H4 (cell line): ENCODE measurements around the gene DENND1B. TPM values are rescaled to one million over a fixed set of nuclear protein-coding genes. Genes with fewer than 3 reads are reported as not detected.
"Not testable (repeated sequence)": the region's sequence is repeated elsewhere in the genome, so short reads cannot be mapped to it uniquely, and the experiment has no call there.

Source experiments
- DNase-seq: peaks from one replicate; pipeline ENCODE4 v3.0.0-alpha.2; 2015; ENCODE audit warnings: low spot score
- total RNA-seq: library from RNA; depleted of rRNA; stranded (reverse); fragments of >200 nt; shearing (Covaris generic); gene quantifications from 2 replicates; pipeline ENCODE4 v1.2.3, GENCODE V29; 2014

Gene DENND1B
- total RNA-seq, 1 experiment from 2014 or later, result 7.3 TPM

- no peak for DNase-seq
Measured at GRCh38 chr1:197743578-197743977, 31.7 kb downstream of the DENND1B start.

- no peak for DNase-seq
Measured at GRCh38 chr1:197740992-197741391, 34.3 kb downstream of the DENND1B start.

- DNase-seq, result no peak
Measured at GRCh38 chr1:197738927-197739326, 36.4 kb downstream of the DENND1B start.

DNA sequence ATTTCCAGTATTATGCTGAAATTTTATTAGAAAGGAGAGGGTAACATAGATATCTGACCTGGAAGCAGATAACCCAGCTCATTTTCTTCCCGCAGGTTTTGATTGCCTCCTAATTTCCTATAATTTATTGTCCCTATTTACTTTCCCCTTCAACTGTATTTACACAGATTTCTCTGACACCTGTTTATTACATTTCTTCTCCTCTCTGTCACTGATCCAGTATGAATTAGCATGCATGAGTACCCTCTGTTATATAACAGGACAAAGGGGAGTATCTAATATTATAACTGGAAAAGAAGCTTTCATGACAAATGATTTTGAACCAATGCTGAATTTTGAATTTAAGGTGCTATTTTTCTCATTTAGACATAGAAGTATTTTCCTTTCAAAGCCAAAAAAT is 37.4 kb downstream of the DENND1B start:
- no peak for DNase-seq

DNA sequence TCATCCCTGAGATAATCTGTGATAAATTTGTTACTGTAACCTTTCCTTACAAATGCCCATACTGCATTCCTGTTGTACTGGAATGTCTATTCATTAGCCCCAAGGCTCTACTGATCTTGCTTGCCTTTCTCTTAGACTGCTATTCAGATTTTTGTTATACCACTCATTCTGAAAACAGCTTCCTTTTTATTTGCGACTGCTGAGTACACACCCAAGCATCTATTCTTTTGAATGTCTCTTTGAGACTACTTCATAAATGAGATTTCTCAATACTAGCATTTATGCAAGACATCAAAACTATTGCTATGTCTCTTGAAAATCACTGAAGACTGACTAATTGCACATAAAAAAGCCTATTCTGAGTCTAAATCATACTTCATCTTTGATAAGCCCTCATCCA is 38.6 kb downstream of the DENND1B start:
- no peak for DNase-seq

- DNase-seq, result no peak
Measured at GRCh38 chr1:197735461-197735860, 39.8 kb downstream of the DENND1B start.

- no peak for DNase-seq
Measured at GRCh38 chr1:197733324-197733723, 42.0 kb downstream of the DENND1B start.

GRCh38 chr1:197732187-197732586 is 43.1 kb downstream of the DENND1B start:
- no peak for DNase-seq

DNA sequence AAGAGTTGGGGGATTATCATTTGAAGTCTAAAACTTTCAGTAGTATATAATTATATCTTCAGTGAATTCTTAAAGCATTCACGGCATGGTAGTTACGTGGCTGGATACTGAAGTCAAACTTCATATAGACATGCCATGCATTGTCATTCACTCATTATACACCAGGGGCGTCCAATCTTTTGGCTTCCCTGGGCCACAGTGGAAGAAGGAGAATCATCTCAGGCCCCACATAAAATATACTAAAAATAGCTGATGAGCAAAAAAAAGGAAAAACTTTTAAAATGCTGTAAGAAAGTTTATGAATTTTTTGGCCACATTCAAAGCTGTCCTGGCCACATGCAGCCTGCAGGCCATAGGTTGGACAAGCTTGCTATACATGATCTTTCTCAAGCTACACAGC is 43.8 kb downstream of the DENND1B start:
- DNase-seq, result no peak

DNA sequence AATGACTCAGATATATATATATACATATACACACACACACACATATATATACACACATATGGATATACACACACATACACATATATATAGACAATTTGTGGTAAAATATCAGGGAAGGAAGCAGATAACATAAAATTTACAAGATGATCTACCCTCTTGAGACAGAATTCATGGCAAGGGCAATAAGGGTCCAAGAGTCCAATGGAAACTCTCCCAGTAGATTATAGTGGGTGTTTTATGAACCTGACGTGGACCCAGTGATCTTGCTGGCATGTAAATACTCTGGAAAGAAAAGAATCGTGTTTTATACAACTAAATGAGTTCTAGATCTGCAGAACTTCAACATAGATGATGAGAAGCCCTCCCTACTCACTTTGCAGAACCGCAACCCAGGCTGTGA is 49.3 kb downstream of the DENND1B start:
- no peak for DNase-seq

DNA sequence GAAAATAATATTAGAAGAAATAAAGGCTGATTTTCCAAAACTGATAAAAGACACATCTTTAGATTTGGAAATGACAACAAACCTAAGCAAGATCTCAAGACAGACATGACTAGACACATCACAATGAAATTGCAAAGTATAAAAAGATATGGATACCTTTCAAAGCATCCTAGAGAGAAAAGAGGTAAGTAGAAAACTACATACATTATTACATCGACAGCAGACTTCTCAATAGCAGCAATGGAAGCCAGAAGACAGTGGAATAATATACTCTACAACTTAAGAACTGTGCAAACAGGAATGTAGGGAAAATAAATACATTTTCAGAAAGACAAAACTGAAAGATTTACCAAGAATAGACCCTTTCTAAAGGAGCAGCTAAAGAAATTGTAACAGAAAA is 50.2 kb downstream of the DENND1B start:
- peak; percentile 14 for DNase-seq

- no peak for DNase-seq
Measured at GRCh38 chr1:197715806-197716205, 59.5 kb downstream of the DENND1B start.

GRCh38 chr1:197706601-197707000 is 68.7 kb downstream of the DENND1B start:
- DNase-seq, result no peak

GRCh38 chr1:197705941-197706340 is 69.3 kb downstream of the DENND1B start:
- no peak for DNase-seq

DNA sequence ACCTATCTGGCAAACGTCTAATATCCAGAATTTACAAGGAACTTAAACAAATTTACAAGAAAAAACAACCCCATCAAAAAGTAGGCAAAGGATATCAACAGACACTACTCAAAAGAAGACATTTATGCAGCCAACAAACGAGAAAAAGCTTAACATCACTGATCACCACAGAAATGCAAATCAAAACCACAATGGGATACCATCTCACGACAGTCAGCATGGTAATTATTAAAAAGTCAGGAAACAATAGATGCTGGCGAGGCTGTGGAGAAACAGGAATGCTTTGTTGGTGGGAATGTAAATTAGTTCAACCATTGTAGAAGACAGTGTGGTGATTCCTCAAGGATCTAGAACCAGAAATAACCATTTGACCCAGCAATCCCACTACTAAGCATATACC is 74.6 kb downstream of the DENND1B start:
- not testable (repeated sequence) for DNase-seq

DNA sequence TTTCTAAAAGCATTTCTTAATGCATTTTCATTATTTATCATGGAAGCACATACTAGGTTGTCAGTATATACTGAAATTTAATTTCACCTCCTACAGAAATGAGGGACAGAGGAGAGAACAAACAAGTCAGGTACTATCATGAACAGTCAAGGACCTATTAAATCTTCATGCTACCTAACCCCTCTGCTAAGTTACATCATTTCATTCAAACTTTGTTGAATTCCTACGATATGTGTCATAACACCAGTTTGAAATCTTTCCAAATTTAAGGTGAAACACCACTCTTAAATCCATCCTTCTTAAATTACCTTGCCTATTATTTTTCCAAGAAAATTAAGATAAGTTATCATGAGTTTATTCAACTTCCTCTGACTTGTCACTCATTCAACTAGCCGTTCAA is 78.9 kb downstream of the DENND1B start:
- DNase-seq, result peak; percentile 15

GRCh38 chr1:197695961-197696360 is 79.3 kb downstream of the DENND1B start:
- DNase-seq, result no peak

GRCh38 chr1:197692965-197693364 is 82.3 kb downstream of the DENND1B start:
- DNase-seq, result peak; percentile 10

- DNase-seq, result no peak
Measured at GRCh38 chr1:197691816-197692215, 83.5 kb downstream of the DENND1B start.

DNA sequence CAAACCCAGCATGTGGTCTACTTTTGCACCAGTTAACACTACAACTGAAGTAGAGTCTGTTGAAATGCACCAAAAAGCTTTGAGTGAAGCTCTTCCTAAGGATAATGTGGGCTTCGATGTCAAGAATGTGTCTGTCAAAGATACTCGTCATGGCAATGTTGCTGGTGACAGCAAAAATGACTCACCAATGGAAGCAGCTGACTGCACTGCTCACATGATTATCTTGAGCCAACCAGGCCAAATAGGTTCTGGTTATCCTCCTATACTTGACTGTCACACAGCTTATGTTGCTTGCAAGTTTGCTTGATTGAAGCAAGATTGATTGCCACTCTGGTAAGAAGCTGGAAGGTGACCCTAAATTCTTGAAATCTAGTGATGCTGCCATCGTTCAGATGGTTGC is 85.2 kb downstream of the DENND1B start:
- DNase-seq, result no peak

GRCh38 chr1:197688233-197688632 is 87.0 kb downstream of the DENND1B start:
- DNase-seq, result no peak

DNA sequence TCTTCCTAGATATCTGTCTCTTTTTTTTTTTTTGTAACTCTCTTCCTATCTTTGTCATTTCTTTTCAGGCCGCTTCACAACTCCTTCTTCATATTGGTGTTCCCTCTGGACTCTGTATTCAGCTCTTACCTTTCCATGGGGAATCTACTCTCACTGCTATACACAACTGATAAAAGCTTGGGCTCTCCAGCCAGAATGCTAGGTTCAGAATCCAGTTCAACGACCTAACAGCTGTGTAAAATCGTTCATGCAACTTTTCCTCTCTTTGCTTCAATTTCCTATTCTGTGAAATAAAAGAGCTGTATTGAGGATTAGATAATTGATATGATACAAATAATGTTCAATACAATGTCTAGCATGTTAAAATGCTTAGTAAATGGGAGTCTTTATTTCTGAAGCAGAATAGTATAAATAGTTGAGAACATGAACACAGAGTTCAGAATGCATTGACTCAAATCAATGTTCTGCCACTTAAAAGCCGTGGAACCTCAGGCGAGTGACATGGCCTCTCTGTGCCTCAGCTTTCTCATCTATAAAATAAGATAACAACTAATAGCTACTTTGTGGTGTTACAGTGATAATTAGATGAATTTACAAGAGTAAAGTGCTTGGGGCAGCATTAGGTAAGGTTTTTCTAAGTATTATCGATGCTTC is 88.5 kb downstream of the DENND1B start:
- no peak for DNase-seq

GRCh38 chr1:197686231-197686630 is 89.0 kb downstream of the DENND1B start:
- DNase-seq, result no peak

DNA sequence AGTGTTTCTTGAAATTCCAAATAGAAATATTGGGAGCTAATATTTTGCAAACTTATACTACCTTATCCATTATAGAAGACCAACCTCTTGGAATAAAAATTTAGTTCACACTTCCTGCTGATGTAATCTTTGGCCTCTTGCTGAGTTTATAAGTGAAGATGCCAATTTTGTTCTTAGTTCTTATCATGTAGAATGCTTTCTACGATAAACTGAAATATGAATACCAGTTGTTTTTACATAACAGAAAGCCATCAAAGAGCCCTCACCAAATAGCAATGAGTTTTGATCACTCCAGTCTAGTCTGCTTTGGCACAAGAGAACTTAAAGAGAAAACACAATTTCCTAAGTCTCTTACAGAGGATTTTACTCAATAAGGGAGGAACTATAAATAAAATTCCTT is 89.5 kb downstream of the DENND1B start:
- no peak for DNase-seq
